GM21390 (cell line): ENCODE results near the gene TBCB.
"Not testable (repeated sequence)": the region's sequence is repeated elsewhere in the genome, so short reads cannot be mapped to it uniquely, and the experiment has no call there.

ENCODE experiments used
- ATAC-seq: cut with Tn5 transposase; IDR thresholded peaks from one replicate; pipeline ENCODE4 v1.9.1; 2021; ENCODE audit not compliant: unreplicated experiment

The TBCB gene

GRCh38 chr19:36101550-36102327, 13.5 kb upstream of the TBCB start:
- ATAC-seq, result no peak

GRCh38 chr19:36103040-36103626, 12.1 kb upstream of the TBCB start:
- ATAC-seq, result no peak

DNA sequence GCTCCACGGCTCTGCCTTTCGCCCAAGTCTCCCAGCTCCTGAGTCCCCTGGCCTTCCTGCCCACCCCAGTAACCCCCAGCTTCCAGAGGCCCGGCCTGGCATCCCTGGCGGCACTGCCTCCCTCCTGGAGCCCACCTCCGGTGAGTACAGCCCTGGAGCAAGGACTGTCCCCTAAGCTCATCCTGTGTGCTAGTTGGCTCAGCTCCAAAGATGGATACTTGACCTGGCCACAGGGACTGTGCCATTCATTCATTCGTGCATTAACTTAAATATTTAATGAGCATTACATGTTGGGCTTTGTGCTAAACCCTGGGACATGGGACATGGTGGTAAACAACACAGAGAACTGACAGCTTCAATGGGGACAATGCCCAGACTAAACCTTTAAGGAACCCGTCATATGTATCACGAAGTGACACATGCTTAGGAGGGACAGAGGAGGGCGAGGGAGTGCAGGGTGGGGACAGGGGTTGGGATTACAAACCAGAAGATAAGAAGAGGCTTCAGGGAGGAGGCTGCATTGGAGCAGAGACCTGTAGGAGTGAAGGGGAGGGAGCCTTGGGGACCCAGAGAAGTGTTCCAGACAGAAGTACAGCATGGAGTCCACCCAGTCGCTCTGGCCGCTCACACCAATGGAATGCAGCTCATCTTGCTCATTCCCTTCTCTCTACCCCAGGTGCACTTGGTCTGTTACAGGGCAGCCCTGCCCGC, 11.3 kb upstream of the TBCB start:
- no peak for ATAC-seq

DNA sequence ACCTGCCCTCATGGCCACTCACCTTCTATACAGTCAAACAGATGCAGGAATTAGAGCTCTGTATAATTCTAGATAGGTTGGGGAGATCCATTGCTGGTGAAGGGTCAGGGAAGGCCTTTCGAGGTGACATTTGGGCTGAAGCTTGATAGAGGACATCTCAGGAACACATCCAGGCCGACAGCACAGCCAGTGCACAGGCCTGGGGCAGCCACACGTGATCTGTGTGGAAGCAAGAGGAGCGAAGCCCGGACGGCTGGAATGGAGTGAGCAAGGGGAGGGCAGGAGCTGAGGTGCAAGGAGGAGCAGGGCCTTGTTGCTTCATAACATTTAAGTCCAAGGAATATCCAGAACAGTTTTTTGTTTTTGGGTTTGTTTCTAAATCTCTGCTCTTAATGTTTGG, 8.8 kb upstream of the TBCB start:
- ATAC-seq, result no peak

DNA sequence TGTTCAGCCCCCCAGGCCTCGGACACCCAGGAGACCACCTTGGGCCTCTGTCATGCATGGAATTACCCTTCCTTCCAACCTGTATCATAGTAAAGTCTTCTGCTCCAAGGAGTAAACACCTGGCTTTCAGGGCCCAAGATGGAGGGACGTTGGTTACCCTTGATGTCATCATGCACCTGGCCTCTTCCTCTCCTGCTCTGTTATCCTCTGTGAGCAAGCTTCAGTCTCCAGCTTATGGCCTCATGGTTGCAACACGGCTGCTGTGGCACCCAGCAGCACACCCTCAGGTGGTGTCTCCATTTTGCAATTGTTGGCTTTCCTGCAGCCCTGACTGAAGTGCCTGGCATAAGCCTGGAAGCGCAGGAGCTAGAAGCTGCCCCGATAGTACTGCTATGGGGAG, 8.3 kb upstream of the TBCB start:
- no peak for ATAC-seq

- no peak for ATAC-seq
Measured at GRCh38 chr19:36108684-36109083, 6.6 kb upstream of the TBCB start.

GRCh38 chr19:36110487-36111199, 4.6 kb upstream of the TBCB start, which contains the start of gene OVOL3:
Gene OVOL3, plus strand, starts transcription at chr19:36111143. Its CDS starts 60 bp downstream, at chr19:36111203.
- ATAC-seq, result no peak

DNA sequence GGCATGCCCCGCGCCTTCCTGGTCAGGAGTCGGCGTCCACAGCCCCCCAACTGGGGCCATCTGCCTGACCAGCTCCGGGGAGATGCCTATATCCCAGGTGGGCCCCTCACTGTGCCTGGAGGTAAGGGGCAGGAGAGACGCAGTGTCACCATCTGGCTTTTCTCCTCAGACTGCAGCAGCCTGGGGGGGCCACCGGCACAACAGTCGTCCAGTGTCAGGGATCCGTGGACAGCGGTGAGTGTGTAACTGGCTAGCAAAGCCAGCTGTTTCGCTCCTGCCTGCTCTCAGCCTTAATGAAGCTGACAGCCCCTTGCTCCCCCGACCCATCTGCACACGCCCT, 4.1 kb upstream of the TBCB start:
- ATAC-seq, result no peak

GRCh38 chr19:36112678-36113077, 2.6 kb upstream of the TBCB start:
- no peak for ATAC-seq

DNA sequence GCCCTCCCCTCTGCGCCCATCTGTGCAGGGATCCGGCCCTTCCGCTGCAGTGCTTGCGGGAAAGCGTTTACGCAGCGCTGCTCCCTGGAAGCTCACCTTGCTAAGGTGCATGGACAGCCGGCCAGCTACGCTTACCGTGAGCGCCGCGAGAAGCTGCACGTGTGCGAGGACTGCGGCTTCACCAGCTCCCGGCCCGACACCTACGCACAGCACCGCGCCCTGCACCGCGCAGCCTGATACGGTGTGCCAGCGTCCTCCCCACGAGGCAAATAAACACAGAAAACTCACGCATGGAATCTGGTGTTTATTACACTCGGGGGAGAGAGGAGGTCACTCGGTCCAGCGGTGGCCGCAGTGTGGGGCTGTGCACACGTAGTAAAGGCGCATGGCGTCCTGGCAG, 1.8 kb upstream of the TBCB start:
- no peak for ATAC-seq

GRCh38 chr19:36113894-36114720, 1.2 kb upstream of the TBCB start:
- ATAC-seq, result no peak

DNA sequence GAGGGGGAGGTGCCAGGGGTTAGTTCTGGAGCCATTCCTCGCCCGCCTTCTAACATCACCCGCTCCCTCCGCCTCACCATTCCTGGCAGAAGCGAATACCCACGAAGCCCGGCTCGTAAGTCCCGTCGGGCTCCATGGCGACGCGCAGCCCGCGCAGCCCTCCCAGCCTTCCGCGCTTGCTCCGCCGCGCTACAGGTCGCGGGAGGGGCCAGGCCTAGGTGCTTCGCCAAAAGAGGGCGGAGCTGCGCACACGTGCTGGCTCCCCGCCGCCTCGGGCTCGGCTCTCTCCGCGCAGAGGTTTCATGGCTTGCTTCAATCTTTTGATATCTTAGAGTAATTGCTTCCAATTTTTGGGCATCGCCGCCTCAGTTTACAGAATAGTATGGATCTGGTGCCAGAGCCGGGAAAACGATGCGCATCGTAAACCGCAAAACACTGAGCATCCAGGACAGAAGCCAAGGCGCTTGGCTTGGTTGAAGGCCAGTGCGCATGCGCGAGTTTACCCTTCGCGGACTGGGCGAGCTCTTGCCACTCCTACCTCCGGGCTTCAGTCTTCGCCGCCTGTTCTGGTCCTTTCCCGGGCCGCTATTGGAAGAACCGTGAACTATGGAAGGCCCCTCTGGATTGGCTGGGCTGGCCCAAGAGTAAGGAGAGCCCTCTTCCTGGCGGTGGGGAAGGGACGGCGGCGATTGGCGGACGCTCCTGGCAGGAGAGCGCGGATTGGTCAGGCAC, 381 bp upstream of the TBCB start, which contains the start of gene POLR2I:
TSS of gene POLR2I (minus strand) at position 155 of the 732 bp plus-strand sequence. CDS start at position 136, 19 bp downstream.
- ATAC-seq, result peak; percentile 75

DNA sequence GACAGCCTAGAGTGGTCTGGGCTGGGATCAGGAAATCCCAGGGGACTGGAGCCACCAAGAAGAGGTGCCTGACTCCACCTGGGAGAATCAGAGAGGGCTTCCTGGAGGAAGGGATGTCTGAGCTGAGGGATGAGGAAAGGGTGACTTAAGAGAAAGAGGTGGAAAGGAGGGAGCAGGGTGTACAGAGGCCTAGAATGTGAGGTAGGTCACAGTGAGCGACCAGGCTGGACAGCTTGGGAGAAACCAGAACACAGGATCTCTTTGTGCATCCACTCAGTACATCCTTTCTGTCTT, 1.0 kb downstream of the TBCB start:
- ATAC-seq, result no peak

DNA sequence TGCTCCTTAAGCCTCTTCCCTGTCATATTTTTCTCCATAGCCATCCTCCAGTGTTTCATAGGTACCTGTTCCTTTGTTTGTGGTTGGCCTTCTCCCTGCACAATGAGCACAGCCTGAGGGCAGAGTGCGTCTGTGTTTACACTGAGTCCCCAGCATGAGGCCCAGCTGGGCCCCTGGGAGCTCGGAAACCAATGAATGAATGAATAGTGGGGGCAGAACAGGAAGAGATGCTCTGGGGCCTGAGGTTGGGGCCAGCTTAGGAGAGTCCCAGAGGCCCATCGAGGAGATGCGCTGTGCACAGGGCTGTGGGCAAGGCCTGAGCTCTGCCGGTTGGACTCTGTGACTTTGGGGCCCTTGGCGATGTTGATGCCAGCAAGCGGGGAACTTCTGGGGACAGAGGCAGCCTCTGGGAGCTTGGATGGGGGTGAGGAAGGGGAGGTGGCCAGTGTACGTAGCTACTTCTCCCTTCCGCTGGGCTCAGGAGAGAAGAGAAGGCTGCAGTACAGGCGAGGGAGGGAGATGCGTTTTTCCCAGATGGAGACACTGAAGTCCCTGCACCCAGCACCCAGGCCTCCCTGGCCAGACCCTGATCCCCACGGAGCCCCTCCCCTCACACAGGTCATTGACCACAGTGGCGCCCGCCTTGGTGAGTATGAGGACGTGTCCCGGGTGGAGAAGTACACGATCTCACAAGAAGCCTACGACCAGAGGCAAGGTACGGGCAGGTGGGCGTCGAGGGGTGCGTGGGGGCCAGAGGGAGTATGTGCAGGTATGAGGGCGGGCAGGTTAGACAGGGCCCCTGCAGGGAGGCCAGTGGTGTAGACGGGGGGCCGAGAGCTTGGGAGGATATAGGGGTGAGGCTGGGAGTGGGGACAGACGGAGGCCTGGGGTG, 5.1 kb downstream of the TBCB start:
- no peak for ATAC-seq

- no peak for ATAC-seq
Measured at GRCh38 chr19:36120984-36121358, 5.7 kb downstream of the TBCB start.

GRCh38 chr19:36121486-36122124, 6.3 kb downstream of the TBCB start:
- ATAC-seq, result no peak

GRCh38 chr19:36125557-36125956, 10.3 kb downstream of the TBCB start:
- no peak for ATAC-seq

DNA sequence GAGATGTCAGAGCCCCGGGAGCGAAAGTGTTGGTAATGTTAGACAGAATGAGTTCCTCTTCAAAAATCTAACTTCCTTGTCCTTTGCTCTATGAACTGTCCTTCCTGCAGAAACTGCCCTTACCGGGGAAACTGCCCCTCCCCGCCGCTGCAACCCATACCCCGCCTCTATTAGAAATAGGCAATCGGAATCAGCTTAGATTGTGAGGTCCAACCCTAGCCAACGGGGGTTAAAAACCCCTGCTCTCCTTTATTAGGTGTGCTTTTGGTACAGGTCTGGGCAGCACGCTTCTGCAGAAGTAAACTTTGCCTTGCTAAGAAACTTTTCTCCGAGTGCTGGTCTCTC, 13.1 kb downstream of the TBCB start:
- no peak for ATAC-seq

DNA sequence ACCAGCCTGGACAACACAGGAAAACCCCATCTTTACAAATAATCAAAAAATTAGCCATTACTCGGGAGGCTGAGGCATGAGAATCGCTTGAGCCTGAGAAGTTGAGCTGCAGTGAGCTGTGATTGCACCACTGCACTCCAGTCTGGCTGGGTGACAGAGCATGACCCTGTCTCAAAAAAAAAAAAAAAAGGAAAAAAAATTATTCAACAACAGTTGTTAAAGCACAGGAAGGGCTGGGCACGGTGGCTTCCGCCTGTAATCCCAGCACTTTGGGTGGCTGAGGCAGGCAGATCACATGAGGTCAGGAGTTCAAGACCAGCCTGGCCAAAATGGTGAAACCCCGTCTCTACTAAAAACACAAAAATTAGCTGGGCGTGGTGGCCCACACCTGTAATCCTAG, 16.0 kb downstream of the TBCB start:
- ATAC-seq, result not testable (repeated sequence)
